Left ventricle myocardium inferior (tissue), 1 donor: ENCODE results near the gene TNFAIP8L2. TPM values are rescaled to one million over a fixed set of nuclear protein-coding genes. Genes with fewer than 3 reads are reported as not detected.
"Not testable (repeated sequence)": the region's sequence is repeated elsewhere in the genome, so short reads cannot be mapped to it uniquely, and the experiment has no call there.

ENCODE experiments used
- DNase-seq: peaks from one replicate; pipeline ENCODE4 v3.0.0-alpha.2; 2020
- H3K27ac ChIP-seq: fragments of 200-600 bp; replicated peaks from 2 replicates; pipeline ENCODE4 v1.8.0; 2021
- H3K27me3 ChIP-seq: fragments of 200-600 bp; 2 replicates; pipeline ENCODE4 v1.8.0; 2021; ENCODE audit warnings: low read depth
- H3K36me3 ChIP-seq: fragments of 200-600 bp; 2 replicates; pipeline ENCODE4 v1.8.0; 2021
- H3K4me1 ChIP-seq: fragments of 200-600 bp; 2 replicates; pipeline ENCODE4 v1.8.0; 2021
- H3K4me3 ChIP-seq: fragments of 200-600 bp; 2 replicates; pipeline ENCODE4 v1.8.0; 2021; ENCODE audit warnings: mild to moderate bottlenecking, moderate library complexity
- H3K9me3 ChIP-seq: fragments of 200-600 bp; replicated peaks from 2 replicates; pipeline ENCODE4 v1.8.0; 2021
- intact Hi-C: fragments of 100-400 bp; cut with micrococcal nuclease; formaldehyde crosslinking; loops from one replicate; pipeline ENCODE4 v1.11.0; 2022
- total RNA-seq: library from RNA; stranded (reverse); fragmentation: NEBNext Ultra II Directional; extraction: Animal tissue kit (Norgen Biotek cat#: 25700); gene quantifications from one replicate; pipeline ENCODE4 v1.2.1, GENCODE V29; 2021
- TF ChIP-seq, protein P1 (sequence below): fragments of 200-600 bp; IDR thresholded peaks from 2 replicates; pipeline ENCODE4 v1.8.0; 2021; ENCODE audit warnings: antibody characterized with exemption, mild to moderate bottlenecking, borderline replicate concordance
- donor health status: DM: no; HTN: yes; CAD: no; lungs with severe emphysema.

TNFAIP8L2 gene
- total RNA-seq, 1 donor from 2014 or later = 0.88 TPM

DNA sequence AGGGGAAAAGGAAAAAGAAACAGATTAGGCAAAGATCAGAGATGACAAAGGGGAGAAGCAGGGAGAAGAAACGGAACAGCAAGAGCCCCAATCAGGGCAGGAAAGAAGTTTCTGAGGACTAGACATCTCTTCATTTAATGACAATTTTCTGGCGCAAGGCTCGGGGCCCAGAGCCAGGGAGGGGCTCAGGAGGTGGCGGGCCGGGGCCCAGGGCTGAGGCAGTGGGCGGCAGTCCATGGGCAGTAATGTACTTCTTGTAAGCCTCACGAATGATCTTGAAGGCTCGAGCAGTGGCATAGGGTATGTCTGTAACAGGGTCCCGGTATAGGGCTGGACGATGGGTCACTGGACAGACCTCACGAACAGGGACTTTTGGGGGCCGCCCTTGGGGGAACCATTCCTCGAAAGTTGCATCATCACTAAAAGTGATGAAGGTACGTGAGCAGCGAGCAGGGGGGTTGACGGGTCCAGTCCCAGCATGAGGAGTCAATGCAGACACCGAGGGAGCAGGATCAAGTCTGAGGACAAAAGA lies 20.1 kb downstream of the TNFAIP8L2 start:
- Histone ChIP-seq H3K27ac (no peak overlapping the region), H3K4me3 (no peak overlapping the region), H3K36me3 (peaks cover 77% of the 10 kb centered on the region), H3K4me1 (peaks cover 15% of the 10 kb centered on the region), H3K27me3 (no peaks in the 10 kb centered on the region), H3K9me3 (no peaks in the 10 kb centered on the region)
- intact Hi-C loops = no loop called here
- DNase-seq = no peak
- TF ChIP-seq, protein P1, sequence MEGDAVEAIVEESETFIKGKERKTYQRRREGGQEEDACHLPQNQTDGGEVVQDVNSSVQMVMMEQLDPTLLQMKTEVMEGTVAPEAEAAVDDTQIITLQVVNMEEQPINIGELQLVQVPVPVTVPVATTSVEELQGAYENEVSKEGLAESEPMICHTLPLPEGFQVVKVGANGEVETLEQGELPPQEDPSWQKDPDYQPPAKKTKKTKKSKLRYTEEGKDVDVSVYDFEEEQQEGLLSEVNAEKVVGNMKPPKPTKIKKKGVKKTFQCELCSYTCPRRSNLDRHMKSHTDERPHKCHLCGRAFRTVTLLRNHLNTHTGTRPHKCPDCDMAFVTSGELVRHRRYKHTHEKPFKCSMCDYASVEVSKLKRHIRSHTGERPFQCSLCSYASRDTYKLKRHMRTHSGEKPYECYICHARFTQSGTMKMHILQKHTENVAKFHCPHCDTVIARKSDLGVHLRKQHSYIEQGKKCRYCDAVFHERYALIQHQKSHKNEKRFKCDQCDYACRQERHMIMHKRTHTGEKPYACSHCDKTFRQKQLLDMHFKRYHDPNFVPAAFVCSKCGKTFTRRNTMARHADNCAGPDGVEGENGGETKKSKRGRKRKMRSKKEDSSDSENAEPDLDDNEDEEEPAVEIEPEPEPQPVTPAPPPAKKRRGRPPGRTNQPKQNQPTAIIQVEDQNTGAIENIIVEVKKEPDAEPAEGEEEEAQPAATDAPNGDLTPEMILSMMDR = no peak

DNA sequence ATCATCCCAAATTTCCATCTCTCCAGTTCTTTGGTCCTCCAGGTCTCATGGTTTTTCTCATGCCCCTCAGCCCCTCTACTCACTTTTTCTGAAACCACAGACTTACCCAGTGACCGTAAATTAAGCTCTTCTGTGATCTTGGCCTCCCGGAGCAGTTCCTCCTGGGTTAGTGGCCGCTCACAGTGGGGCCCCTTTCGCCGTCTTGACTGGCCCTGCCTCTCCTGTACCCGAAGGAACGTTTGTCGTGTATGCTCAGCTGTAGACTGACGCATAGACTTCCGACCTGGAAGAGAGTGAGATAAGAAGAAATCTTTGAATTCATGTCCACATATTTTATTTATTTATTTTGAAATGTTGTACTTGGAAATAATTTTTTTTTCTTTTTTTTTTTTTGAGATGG lies 27.8 kb downstream of the TNFAIP8L2 start:
- Histone ChIP-seq H3K27ac (no peak overlapping the region), H3K4me3 (no peak overlapping the region), H3K36me3 (peaks cover 67% of the 10 kb centered on the region), H3K27me3 (no peaks in the 10 kb centered on the region), H3K4me1 (peaks cover 18% of the 10 kb centered on the region), H3K9me3 (no peaks in the 10 kb centered on the region)
- TF ChIP-seq, protein P1 = no peak
- DNase-seq = no peak
- intact Hi-C loops = no loop called here

DNA sequence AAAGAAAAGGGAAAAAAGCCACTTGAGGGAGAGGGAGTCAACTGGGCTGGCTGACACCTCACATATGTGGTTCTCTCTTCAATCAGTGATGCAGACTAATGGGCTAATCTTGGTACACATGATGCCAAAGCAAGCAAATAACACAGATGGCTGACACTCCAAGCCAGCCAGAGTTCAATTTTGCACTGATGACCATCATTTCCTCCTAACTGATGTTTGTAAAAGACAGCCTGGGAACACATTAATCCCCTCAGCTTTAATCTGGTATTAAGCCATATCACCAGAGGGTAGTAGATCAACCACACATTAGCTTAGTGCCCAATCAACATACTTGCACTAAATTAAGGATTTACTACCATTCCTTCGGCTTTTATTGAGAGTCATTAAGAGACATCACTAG lies 30.8 kb downstream of the TNFAIP8L2 start:
- Histone ChIP-seq H3K36me3 (peaks cover 37% of the 10 kb centered on the region), H3K4me1 (peaks cover 32% of the 10 kb centered on the region), H3K4me3 (no peak overlapping the region), H3K27me3 (no peaks in the 10 kb centered on the region), H3K27ac (no peak overlapping the region), H3K9me3 (no peaks in the 10 kb centered on the region)
- TF ChIP-seq, protein P1 = no peak
- DNase-seq = no peak
- intact Hi-C loops = no loop called here

DNA sequence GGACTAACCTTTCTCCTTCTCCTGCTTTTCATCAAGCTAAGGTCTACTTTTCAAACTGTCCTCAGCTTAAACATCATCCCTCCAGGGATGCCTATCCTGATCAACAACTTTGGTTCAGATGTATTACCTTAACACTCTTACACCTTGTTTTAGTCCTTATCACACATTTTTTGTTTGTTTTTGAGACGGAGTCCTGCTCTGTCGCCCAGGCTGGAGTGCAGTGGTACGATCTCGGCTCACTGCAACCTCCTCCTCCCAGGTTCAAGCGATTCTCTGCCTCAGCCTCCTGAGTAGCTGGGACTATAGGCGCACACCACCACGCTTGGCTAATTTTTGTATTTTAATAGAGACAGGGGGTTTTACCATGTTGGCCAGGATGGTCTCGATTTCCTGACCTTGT lies 32.2 kb downstream of the TNFAIP8L2 start:
- peak overlapping the region; percentile 87 for H3K4me3 ChIP-seq
- not testable (repeated sequence) for H3K27me3 ChIP-seq, DNase-seq

DNA sequence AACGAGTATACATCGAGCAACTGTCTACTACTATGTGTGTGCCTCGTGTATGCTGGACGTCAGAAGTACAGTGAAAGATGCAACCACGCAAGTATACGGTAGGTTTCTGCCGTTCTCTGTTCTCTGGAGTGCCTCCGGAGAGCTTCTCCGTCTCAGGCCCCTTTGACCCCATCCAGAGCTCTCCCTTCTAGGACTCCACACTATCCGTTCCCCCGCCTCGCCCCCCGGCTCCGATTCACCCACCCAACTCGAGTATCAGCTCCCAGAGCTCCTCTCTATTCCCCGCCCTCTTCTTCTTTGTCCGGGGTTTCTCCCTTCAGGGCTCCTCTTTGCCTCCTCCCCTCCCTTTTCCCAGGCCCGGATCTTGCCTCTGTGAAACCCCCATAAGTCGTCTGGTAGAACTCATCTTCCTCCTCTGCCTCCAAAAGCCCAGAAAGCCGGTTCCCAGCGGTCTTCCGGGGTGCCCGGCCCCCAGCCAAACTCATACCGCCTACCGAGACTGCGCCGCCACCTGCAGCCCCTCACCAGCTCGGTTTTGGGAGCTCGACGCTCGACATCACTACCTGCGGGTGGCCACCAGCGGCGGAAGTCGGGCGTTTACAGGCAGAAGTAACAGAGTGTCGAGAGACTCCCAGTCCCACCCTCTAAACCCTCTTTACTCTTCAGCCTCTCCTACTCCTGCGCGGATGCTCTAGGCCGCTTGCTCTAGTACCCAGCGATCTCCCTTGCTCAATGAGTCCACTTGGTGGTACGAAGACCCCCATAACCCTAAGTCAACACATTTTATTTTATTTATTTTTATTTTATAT lies 33.4 kb downstream of the TNFAIP8L2 start, which contains the start of gene VPS72:
TSS of gene VPS72 (minus strand) at position 561 of the 809 bp plus-strand sequence. CDS start at position 485, 76 bp downstream.
- Histone ChIP-seq H3K27ac (peak within 1 kb of the TSS; percentile 86), H3K27me3 (no peaks in the 10 kb centered on the region), H3K4me1 (peaks cover 32% of the 10 kb centered on the region), H3K4me3 (peak within 1 kb of the TSS; percentile 87), H3K36me3 (peaks cover 12% of the 10 kb centered on the region), H3K9me3 (no peaks in the 10 kb centered on the region)
- intact Hi-C loops = no loop called here
- peak; percentile 83 for DNase-seq
- TF ChIP-seq, protein P1 = peak; percentile 28

More for the DNA sequence above, 32.2 kb downstream of the TNFAIP8L2 start:
- peaks cover 24% of the 10 kb centered on the region for H3K36me3 ChIP-seq
- H3K9me3 ChIP-seq, intact Hi-C loops, H3K27ac ChIP-seq: not testable (repeated sequence)
- peaks cover 32% of the 10 kb centered on the region for H3K4me1 ChIP-seq

DNA sequence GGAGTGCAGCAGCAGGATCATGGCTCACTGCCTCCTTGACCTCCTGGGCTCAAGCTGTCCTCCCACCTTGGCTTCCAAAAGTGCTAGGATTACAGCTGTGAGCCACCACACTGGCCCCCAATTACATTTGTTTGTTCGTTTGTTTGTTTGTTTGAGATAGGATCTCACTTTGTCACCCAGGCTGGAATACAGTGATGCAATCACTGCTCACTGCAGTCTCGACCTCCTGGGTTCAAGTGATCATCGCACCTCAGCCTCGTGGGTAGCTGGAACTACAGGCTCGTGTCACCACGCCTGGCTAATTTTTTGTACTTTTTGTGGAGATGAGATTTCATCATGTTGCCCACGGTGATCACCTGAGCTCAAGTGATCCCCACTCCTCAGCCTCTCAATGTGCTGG lies 35.6 kb downstream of the TNFAIP8L2 start:
- TF ChIP-seq, protein P1 = no peak
- Histone ChIP-seq H3K27ac (no peak overlapping the region), H3K9me3 (no peaks in the 10 kb centered on the region), H3K27me3 (no peaks in the 10 kb centered on the region), H3K36me3 (no peaks in the 10 kb centered on the region), H3K4me1 (peaks cover 44% of the 10 kb centered on the region), H3K4me3 (no peak overlapping the region)
- no peak for DNase-seq
- intact Hi-C loops = no loop called here
